ENCODE data around the gene OTOP1.
"Not testable (repeated sequence)": the region's sequence is repeated elsewhere in the genome, so short reads cannot be mapped to it uniquely, and the experiment has no call there.

The OTOP1 gene

DNA sequence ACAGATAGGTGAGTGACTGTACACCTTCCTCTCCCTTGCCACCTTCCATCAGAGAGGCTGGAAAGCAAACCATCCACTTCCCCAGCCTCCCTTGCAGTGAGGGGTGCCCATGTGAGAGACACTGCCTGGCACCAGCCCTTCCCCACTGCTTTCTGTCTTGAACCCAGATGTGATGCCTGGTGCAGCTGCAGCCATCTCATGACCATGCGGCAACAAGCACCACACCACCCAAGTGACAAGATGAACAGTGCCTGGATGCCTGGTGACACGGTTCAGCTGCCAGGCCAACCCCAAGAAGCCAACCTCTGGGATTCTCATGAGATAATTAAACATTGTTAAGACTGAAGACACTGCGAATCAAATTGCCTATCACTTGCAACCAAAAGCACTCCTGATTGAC, 31.4 kb downstream of the OTOP1 start:
- no peak for DNase-seq (ENCODE audit: low spot score)
- in situ Hi-C loops (cut with MboI; ENCODE audit: low sequenced_read_pairs, unreplicated experiment) = no loop called here
- TF ChIP-seq, protein P1, sequence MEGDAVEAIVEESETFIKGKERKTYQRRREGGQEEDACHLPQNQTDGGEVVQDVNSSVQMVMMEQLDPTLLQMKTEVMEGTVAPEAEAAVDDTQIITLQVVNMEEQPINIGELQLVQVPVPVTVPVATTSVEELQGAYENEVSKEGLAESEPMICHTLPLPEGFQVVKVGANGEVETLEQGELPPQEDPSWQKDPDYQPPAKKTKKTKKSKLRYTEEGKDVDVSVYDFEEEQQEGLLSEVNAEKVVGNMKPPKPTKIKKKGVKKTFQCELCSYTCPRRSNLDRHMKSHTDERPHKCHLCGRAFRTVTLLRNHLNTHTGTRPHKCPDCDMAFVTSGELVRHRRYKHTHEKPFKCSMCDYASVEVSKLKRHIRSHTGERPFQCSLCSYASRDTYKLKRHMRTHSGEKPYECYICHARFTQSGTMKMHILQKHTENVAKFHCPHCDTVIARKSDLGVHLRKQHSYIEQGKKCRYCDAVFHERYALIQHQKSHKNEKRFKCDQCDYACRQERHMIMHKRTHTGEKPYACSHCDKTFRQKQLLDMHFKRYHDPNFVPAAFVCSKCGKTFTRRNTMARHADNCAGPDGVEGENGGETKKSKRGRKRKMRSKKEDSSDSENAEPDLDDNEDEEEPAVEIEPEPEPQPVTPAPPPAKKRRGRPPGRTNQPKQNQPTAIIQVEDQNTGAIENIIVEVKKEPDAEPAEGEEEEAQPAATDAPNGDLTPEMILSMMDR (IDR thresholded peaks at IDR 0.05; ENCODE audit: borderline replicate concordance, control extremely low read depth, extremely low read depth, insufficient read depth, missing control alignments) = no peak

DNA sequence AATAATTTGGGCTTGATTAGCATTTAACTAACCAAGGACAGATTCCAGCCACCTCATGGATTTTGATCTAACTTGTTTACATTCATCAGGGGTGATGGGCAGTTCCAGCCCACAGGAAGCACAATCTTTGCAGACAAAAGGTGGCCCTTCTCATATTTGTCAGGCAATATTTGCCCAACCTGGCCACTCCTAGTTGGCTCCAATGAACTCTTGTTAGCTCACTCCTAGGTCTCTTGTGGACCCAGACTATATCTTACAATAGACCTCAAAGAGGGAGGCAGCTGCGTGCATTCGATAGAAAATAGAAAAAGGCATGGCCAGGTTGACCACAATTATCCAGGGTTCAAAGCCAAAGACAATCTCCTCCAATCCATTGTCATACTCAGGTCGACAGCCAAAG, 38.2 kb downstream of the OTOP1 start:
- DNase-seq (ENCODE audit: low spot score); in situ Hi-C loops (cut with MboI; ENCODE audit: low sequenced_read_pairs, unreplicated experiment): not testable (repeated sequence)

DNA sequence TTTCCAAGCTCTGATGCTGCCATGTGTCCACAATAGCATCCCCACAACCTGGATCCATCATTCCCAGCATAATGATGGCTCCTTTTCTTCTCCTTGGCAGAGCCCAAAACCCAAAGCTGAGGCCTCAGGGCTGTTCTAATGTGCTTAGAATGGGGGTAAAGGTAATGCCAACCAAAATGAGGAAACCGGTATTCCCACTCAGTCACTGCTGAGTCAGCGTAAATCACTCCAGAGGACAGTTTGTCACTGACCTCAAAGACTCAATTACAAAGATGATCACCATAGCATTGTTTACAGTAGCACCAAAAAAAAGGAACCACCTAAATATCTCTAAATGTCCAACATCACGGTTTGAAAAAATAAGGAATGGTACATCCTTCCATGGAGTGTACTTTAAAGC, 41.2 kb downstream of the OTOP1 start:
- TF ChIP-seq, protein P1 (IDR thresholded peaks at IDR 0.05; ENCODE audit: borderline replicate concordance, control extremely low read depth, extremely low read depth, insufficient read depth, missing control alignments) = no peak
- no peak for DNase-seq (ENCODE audit: low spot score)
- in situ Hi-C loops (cut with MboI; ENCODE audit: low sequenced_read_pairs, unreplicated experiment) = no loop called here

DNA sequence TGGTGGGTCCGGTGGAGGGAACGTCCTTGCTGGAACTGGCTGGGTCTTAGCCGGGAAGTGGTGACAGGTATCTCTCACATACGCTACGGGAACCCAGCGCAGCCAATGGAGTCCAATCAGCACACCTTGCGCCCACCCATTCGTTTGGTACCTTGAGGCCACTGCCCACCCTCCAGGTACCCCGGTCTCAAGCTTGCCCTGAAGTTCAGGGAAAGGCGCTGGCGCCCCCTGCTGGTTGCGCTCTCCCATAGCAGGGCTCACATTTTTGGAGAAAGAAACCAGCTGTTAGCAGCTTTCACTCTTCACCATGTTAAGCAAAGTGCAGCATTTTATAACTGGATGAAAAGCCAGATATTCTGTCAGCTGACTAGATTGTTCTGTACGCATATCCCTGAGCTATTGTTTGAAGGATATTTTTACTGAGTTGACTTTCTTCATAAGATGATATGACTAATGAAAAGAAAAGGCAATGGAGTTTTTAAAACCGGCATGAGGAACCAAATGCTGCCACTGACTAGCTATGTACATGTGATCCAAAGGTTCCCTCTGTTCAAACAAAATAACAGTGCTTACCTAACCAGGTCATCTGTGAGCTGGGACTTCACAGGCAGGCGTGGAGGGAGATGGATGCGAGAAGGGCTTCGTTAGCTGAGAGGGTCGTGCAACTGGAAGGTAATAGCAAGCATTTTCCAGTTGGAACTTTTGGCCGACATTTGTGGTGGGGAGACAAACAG, 43.7 kb downstream of the OTOP1 start:
- TF ChIP-seq, protein P1 (IDR thresholded peaks at IDR 0.05; ENCODE audit: borderline replicate concordance, control extremely low read depth, extremely low read depth, insufficient read depth, missing control alignments) = peak; percentile 58
- peak; percentile 47 for DNase-seq (ENCODE audit: low spot score)
- in situ Hi-C loops (cut with MboI; ENCODE audit: low sequenced_read_pairs, unreplicated experiment) = no loop called here

DNA sequence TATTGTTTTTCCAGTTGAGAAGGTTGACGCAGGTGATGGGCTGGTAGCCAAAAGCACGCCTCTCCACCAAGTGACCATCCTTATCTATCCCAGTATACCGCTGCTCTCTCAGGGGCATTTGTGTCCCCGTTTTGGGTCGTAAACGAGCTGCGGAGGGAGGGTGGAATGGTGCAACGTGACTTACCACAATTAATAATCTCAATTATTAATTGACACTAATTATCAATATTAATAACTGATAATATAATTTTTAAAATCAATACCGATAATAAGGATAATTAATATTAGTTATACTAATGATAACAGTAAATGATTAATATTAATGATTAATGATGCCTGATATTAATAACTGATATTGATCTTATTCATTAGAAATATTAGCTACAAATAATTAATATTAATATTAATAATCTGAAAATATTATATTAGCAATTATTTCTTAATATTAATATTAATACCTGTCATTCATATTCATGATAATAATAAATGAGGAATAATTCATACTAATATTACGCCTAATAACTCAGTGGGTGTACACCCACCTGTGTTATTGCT, 56.1 kb downstream of the OTOP1 start:
- DNase-seq (ENCODE audit: low spot score) = no peak
- in situ Hi-C loops (cut with MboI; ENCODE audit: low sequenced_read_pairs, unreplicated experiment) = no loop called here
- TF ChIP-seq, protein P1 (IDR thresholded peaks at IDR 0.05; ENCODE audit: borderline replicate concordance, control extremely low read depth, extremely low read depth, insufficient read depth, missing control alignments) = no peak

DNA sequence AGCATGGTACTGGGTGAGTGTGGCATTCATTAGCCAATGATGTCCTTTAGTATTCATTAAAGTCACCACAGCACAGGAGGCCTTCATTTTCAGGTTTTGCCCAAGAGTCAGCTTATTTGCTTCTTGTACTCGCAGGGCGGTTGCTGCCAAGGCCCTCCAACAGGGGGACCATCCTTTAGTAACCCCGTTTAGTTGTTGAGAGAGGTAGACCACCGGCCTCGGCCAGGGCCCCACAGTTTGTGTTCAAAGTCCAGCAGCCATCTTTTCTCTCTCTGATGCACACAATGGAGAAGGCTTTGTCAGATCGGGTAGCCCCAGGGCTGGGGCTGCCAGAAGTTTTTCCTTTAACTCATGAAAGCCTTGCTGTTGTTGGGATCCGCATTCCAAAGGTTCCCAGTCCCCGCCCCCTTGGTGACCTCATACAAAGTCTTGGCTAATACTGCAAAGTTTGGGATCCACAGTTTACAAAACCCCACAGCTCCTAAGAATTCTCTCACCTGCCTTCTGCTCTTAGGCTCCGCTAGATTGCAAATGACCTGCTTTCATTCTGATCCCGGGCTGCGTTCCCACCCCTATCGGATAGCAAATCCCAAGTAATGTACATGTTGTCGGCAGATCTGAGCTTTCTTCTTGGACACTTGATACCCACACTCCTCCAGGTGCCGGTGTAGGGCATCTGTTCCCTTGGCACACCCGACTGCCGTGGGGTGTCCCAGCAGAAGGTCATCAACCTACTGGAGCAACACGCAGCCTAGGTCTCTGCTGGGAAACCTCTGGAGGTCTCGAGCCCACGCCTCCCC, 58.5 kb downstream of the OTOP1 start:
- in situ Hi-C loops (cut with MboI; ENCODE audit: low sequenced_read_pairs, unreplicated experiment); DNase-seq (ENCODE audit: low spot score): not testable (repeated sequence)

DNA sequence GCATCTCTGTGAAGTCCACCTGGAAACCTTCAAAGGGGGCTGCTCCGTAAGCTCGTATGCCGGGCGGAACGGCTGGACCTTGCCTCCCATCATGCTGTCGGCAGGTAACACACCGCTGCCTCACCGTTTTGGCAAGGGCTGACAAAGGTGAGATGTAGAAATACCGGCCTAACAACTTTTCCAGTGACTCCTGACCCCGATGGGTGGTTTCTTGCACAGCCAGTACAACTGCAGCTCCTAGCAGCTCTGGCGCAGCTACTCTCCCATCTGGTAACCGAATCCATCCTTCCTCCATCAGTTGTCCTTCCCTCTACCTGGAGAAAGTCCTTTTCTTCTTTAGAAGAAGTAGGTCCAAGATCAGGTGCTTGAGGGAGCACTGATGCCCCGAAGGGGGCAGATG, 59.7 kb downstream of the OTOP1 start:
- DNase-seq (ENCODE audit: low spot score); in situ Hi-C loops (cut with MboI; ENCODE audit: low sequenced_read_pairs, unreplicated experiment): not testable (repeated sequence)

DNA sequence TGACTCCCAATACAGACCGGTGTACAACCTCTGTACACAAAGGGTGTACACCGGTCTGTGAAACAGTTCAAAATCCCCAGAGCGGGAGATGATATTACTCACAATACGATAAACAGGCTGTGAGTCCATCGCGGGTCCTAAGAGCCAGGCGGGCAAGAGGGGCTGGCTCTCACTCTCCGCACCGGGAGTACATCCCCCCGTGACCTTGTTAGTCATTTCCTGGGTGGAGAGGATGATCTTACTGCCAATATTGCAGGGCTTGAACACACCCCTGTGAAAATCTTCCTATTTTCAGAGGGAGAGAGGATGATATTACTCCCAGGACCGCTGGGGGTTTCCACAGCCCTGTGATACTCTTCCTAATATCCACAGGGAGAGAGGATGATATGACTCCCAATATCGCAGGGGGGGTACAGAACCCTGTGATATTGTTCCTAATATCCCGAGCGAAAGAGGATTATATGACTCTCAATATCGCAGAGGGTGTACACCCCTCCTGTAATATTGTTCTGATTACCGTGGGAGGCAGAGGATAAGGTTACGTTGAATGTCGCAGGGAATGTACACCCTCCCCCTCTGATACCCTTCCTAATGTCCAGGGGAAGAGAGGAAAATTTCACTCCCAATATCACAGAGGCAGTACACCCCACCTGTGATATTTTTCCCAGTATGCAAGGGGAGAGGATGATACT, 60.9 kb downstream of the OTOP1 start:
- DNase-seq (ENCODE audit: low spot score); in situ Hi-C loops (cut with MboI; ENCODE audit: low sequenced_read_pairs, unreplicated experiment): not testable (repeated sequence)

DNA sequence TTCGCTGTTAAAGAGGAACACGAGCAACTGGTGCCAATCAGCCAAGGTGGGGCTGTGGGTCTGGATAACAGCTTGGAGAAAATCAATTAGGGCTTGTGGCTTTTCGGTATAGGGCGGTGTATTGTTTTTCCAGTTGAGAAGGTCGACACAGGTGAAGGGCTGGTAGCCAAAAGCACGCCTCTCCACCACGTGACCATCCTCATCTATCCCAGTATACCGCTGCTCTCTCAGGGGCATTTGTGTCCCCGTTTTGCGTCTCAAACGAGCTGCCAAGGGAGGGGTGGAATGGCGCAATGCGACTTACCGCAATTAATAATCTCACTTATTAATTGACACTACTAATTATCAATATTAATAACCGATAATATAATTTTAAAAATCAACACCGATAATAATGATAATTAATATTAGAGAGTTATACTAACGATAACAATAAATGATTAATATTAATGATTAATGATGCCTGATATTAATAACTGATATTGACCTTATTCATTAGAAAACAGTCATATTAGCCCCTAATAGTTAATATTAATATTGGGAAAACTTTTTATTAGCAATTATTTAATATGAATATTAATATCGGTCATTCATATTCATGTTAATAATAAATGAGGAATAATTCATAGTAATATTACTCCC, 62.1 kb downstream of the OTOP1 start:
- in situ Hi-C loops (cut with MboI; ENCODE audit: low sequenced_read_pairs, unreplicated experiment); DNase-seq (ENCODE audit: low spot score): not testable (repeated sequence)

DNA sequence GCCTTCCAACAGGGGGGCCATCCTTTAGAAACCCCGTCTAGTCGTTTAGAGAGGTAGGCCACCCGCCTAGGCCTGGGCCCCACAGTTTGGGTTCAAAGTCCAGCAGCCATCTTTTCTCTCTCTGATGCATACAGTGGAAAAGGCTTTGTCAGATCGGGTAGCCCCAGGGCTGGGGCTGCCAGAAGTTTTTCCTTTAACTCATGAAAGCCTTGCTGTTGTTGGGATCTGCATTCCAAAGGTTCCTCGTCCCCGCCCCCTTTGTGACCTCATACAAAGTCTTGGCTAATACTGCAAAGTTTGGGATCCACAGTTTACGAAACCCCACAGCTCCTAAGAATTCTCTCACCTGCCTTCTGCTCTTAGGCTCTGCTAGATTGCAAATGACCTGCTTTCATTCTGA, 64.5 kb downstream of the OTOP1 start:
- DNase-seq (ENCODE audit: low spot score); in situ Hi-C loops (cut with MboI; ENCODE audit: low sequenced_read_pairs, unreplicated experiment): not testable (repeated sequence)

DNA sequence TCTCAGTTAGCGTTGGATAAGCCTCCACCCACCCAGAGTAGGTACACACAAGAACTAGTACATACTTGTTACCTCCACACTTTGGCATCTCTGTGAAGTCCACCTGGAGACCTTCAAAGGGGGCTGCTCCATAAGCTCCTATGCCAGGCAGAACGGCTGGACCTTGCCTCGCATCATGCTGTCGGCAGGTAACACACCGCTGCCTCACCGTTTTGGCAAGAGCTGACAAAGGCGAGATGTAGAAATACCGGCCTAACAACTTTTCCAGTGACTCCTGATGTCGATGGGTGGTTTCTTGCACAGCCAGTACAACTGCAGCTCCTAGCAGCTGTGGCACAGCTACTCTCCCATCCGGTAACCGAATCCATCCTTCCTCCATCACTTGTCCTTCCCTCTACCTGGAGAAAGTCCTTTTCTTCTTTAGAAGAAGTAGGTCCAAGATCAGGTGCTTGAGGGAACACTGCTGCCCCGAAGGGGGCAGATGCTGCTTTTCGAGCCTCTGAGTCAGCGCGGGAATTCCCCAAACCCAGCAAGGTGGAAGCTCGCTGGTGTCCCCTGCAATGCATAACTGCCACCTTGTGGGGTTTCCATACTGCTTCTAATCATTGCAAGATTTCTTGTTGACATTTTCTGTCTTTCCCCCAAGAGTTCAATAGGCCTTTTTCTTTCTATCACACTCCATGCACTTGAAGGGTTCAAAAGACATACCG, 65.6 kb downstream of the OTOP1 start:
- in situ Hi-C loops (cut with MboI; ENCODE audit: low sequenced_read_pairs, unreplicated experiment); DNase-seq (ENCODE audit: low spot score): not testable (repeated sequence)

Data from GM13976 (cell line).